Astrocyte (in vitro differentiated cells and primary cell): ENCODE results near the gene STAT3. TPM values are rescaled to one million over a fixed set of nuclear protein-coding genes. Genes with fewer than 3 reads are reported as not detected.
"Not testable (repeated sequence)": the region's sequence is repeated elsewhere in the genome, so short reads cannot be mapped to it uniquely, and the experiment has no call there.

Source experiments
- DNase-seq: peaks from one replicate; pipeline ENCODE4 v3.0.0-alpha.2; 2010; ENCODE audit warnings: low read depth
- FAIRE-seq: peaks from 2 replicates; lab custom pipeline; 2011; peaks lifted over from hg19 to GRCh38; lab: Jason Lieb, UNC
- H2AFZ ChIP-seq: 2 replicates; pipeline ENCODE4 v1.6.0; 2012; ENCODE audit warnings: low read depth, low read length, inconsistent platforms
- H3K27ac ChIP-seq: 2 replicates; pipeline ENCODE4 v1.5.1; 2011; ENCODE audit warnings: low read depth, low read length, inconsistent platforms
- H3K27me3 ChIP-seq: 2 replicates; pipeline ENCODE4 v1.6.0; 2011; ENCODE audit warnings: low read length, inconsistent platforms; ENCODE audit not compliant: insufficient read depth
- H3K36me3 ChIP-seq: 2 replicates; pipeline ENCODE4 v1.5.1; 2011; ENCODE audit warnings: low read length, inconsistent platforms; ENCODE audit not compliant: insufficient read depth
- H3K4me1 ChIP-seq: 2 replicates; pipeline ENCODE4 v1.5.1; 2011; ENCODE audit warnings: low read length, inconsistent platforms; ENCODE audit not compliant: insufficient read depth
- H3K4me2 ChIP-seq: 2 replicates; pipeline ENCODE4 v1.6.0; 2012; ENCODE audit warnings: low read length, inconsistent platforms
- H3K4me3 ChIP-seq: 2 replicates; pipeline ENCODE4 v1.5.1; 2011; ENCODE audit warnings: low read depth, mild to moderate bottlenecking, low read length, inconsistent platforms; ENCODE audit not compliant: insufficient read depth
- H3K79me2 ChIP-seq: 2 replicates; pipeline ENCODE4 v1.6.0; 2012; ENCODE audit warnings: mild to moderate bottlenecking, low read length, inconsistent platforms; ENCODE audit not compliant: insufficient read depth
- H3K9ac ChIP-seq: 2 replicates; pipeline ENCODE4 v1.6.0; 2012; ENCODE audit warnings: mild to moderate bottlenecking, low read length, inconsistent platforms
- H3K9me3 ChIP-seq: 2 replicates; pipeline ENCODE4 v1.5.1; 2012; ENCODE audit warnings: low read depth, mild to moderate bottlenecking, low read length, inconsistent platforms; ENCODE audit not compliant: insufficient read depth
- H4K20me1 ChIP-seq: 2 replicates; pipeline ENCODE4 v1.6.0; 2012; ENCODE audit warnings: low read length, inconsistent platforms; ENCODE audit not compliant: insufficient read depth
- H3K27ac Mint-ChIP-seq: one replicate; pipeline ENCODE4 v1.8.0; 2021; ENCODE audit warnings: mild to moderate bottlenecking, mixed read lengths; ENCODE audit not compliant: unreplicated experiment
- H3K27me3 Mint-ChIP-seq: one replicate; pipeline ENCODE4 v1.8.0; 2021; ENCODE audit warnings: low read depth, mixed read lengths; ENCODE audit not compliant: unreplicated experiment
- H3K36me3 Mint-ChIP-seq: one replicate; pipeline ENCODE4 v1.8.0; 2021; ENCODE audit warnings: low read depth, mixed read lengths; ENCODE audit not compliant: unreplicated experiment
- H3K4me1 Mint-ChIP-seq: one replicate; pipeline ENCODE4 v1.8.0; 2021; ENCODE audit warnings: low read depth, mixed read lengths; ENCODE audit not compliant: unreplicated experiment
- H3K4me3 Mint-ChIP-seq: one replicate; pipeline ENCODE4 v1.8.0; 2021; ENCODE audit warnings: mild to moderate bottlenecking, moderate library complexity, mixed read lengths; ENCODE audit not compliant: unreplicated experiment
- H3K9me3 Mint-ChIP-seq: one replicate; pipeline ENCODE4 v1.8.0; 2021; ENCODE audit warnings: mild to moderate bottlenecking, mixed read lengths; ENCODE audit not compliant: unreplicated experiment
- CTCF ChIP-seq: IDR thresholded peaks from 2 replicates; pipeline ENCODE4 v1.5.1; 2011; ENCODE audit warnings: low read depth, mild to moderate bottlenecking, inconsistent platforms, low read length, moderate library complexity; ENCODE audit not compliant: insufficient read depth
- EZH2 ChIP-seq: IDR thresholded peaks from 2 replicates; pipeline ENCODE4 v1.6.1; 2012; ENCODE audit warnings: mild to moderate bottlenecking, low read length, inconsistent platforms; ENCODE audit not compliant: insufficient read depth
- total RNA-seq: library from RNA; stranded (reverse); gene quantifications from 2 replicates; pipeline ENCODE4 v1.2.1, GENCODE V29; 2021

The STAT3 gene
- total RNA-seq, 1 donor from 2014 or later, result 145 TPM

- H3K79me2 ChIP-seq, result peaks cover 84% of the 10 kb centered on the region
- peaks cover 10% of the 10 kb centered on the region for H3K36me3 Mint-ChIP-seq
Observed at GRCh38 chr17:42372142-42372541, 16.1 kb downstream of the STAT3 start.

DNA sequence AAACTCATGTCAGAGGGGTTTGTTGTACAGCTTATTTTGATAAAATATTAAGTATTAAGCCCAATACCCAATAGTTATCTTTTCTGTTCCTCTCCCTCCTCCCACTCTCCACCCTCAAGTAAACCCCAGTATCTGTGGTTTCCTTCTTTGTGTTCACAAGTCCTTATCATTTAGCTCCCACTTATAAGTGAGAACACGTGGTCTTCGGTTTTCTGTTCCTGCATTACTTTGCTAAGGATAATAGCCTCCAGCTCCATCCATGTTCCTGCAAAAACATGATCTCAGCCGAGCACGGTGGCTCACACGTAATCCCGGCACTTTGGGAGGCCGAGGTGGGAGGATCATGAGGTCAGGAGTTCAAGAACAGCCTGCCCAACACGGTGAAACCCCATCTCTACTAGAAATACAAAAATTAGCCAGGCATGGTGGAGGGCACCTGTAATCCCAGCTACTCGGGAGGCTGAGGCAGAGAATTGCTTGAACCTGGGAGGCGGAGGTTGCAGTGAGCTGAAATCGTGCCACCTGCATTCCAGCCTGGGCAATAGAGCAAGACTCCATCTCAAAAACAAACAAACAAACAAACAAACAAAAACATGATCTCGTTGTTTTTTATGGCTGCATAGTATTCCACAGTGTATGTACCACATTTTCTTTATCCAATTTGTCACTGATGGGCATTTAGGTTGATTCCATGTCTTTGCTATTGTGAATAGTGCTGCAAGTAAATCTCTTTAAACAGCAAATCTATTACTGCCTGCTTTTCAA is 19.3 kb downstream of the STAT3 start:
- peaks cover 75% of the 10 kb centered on the region for H3K79me2 ChIP-seq
- not testable (repeated sequence) for H3K9me3 ChIP-seq, H3K9me3 Mint-ChIP-seq, H2AFZ ChIP-seq, H3K36me3 Mint-ChIP-seq, FAIRE-seq, H3K27ac Mint-ChIP-seq, DNase-seq, H3K4me3 Mint-ChIP-seq, H3K4me2 ChIP-seq, H3K4me3 ChIP-seq, H3K27me3 ChIP-seq, H3K36me3 ChIP-seq, H3K27ac ChIP-seq, H3K9ac ChIP-seq, H3K27me3 Mint-ChIP-seq
- H3K4me1 ChIP-seq, result peaks cover 19% of the 10 kb centered on the region
- H4K20me1 ChIP-seq, result peaks cover 81% of the 10 kb centered on the region
- H3K4me1 Mint-ChIP-seq, result peaks cover 31% of the 10 kb centered on the region

More at GRCh38 chr17:42372142-42372541, 16.1 kb downstream of the STAT3 start:
- Histone ChIP-seq H4K20me1 (peaks cover 82% of the 10 kb centered on the region), H3K4me3 (no peak overlapping the region), H3K4me1 (no peaks in the 10 kb centered on the region), H3K27me3 (no peaks in the 10 kb centered on the region), H3K36me3 (no peaks in the 10 kb centered on the region), H3K4me2 (no peak overlapping the region), H3K9me3 (no peaks in the 10 kb centered on the region), H2AFZ (no peak overlapping the region), H3K27ac (no peak overlapping the region), H3K9ac (no peak overlapping the region)
- DNase-seq (no peak), FAIRE-seq (no peak)
- TF ChIP-seq CTCF, result no peak
- no peak for TF ChIP-seq EZH2
- Mint-ChIP-seq H3K4me3 (no peak overlapping the region), H3K9me3 (no peaks in the 10 kb centered on the region), H3K27ac (no peak overlapping the region), H3K27me3 (no peaks in the 10 kb centered on the region), H3K4me1 (peaks cover 10% of the 10 kb centered on the region)

DNA sequence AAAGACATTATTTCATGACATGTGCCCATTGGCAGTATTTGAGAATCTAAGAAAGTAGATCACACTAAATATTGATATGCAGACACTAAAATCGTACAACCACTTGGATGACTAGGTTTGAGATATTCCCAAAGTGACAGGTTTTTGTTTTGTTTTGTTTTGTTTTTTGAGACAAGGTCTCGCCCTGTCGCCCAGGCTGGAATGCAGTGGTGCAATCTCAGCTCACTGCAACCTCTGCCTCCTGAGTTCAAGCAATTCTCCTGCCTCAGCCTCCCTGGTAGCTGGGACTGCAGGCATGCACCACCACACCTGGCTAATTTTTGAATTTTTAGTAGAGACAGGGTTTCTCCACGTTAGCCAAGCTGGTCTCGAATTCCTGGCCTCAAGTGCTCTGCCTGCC is 19.9 kb downstream of the STAT3 start:
- FAIRE-seq, H3K4me2 ChIP-seq, H3K4me3 ChIP-seq, H3K9me3 Mint-ChIP-seq, H3K36me3 ChIP-seq, H3K27ac ChIP-seq, H3K27me3 Mint-ChIP-seq, H3K27me3 ChIP-seq, H3K4me3 Mint-ChIP-seq, H3K36me3 Mint-ChIP-seq, H3K9ac ChIP-seq, DNase-seq, H2AFZ ChIP-seq, H3K9me3 ChIP-seq, H3K27ac Mint-ChIP-seq: not testable (repeated sequence)
- peaks cover 36% of the 10 kb centered on the region for H3K4me1 Mint-ChIP-seq
- Histone ChIP-seq H3K4me1 (peaks cover 26% of the 10 kb centered on the region), H3K79me2 (peaks cover 78% of the 10 kb centered on the region), H4K20me1 (peaks cover 84% of the 10 kb centered on the region)

DNA sequence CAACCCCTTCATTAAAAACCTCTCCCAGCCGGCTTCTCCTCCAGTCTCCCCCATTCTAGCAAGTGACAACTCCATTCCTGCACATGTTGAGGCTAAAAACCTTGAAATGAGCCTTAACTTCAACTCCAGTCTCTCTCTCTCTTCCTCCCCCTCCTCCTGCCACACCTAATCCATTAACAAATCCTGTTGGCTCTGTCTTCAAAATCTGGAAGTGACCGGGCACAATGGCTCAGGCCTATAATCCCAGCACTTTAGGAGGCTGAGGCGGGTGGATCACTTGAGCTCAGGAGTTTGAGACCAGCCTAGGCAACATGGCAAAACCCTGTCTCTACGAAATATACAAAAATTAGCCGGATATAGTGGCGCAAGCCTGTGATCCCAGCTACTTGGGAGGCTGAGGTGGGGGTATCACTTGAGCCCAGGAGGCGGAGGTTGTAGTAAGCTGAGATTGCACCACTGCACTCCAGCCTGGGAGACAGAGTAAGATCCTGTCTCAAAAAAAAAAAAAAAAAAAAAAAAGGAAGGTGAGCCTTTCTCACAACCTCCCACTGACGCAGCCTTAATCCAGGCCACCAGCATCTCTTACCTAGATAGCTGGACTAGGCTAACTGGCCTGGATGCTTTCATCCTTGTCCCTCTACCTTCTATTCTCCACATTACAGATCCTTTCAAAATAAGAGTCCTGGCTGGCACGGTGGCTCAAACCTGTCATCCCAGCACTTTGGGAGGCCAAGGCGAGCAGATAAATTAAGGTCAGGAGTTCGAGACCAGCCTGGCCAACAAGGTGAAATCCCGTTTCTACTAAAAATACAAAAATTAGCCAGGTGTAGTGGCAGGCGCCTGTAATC is 21.8 kb downstream of the STAT3 start:
- H3K79me2 ChIP-seq, result peaks cover 80% of the 10 kb centered on the region
- H3K4me3 Mint-ChIP-seq, result peak overlapping the region; percentile 58
- FAIRE-seq, H3K9me3 Mint-ChIP-seq, H3K9me3 ChIP-seq, H3K27me3 Mint-ChIP-seq, H3K36me3 ChIP-seq, H3K27ac ChIP-seq, H3K36me3 Mint-ChIP-seq, H3K27me3 ChIP-seq, DNase-seq, H3K4me3 ChIP-seq, H3K9ac ChIP-seq, H2AFZ ChIP-seq: not testable (repeated sequence)
- peaks cover 49% of the 10 kb centered on the region for H3K4me1 Mint-ChIP-seq
- peak overlapping the region; percentile 29 for H3K4me2 ChIP-seq
- H3K27ac Mint-ChIP-seq, result peak overlapping the region; percentile 38
- peaks cover 33% of the 10 kb centered on the region for H3K4me1 ChIP-seq
- H4K20me1 ChIP-seq, result peaks cover 93% of the 10 kb centered on the region
